Smooth muscle cell of the umbilical artery (primary cell): Measurements from ENCODE around the gene RNGTT. TPM values are rescaled to one million over a fixed set of nuclear protein-coding genes. Genes with fewer than 3 reads are reported as not detected.

Source experiments
- total RNA-seq: library from RNA; depleted of rRNA; stranded (reverse); fragments of >200 nt; gene quantifications from 2 replicates; pipeline ENCODE4 v1.2.3, GENCODE V29; 2014

The RNGTT gene
- total RNA-seq, result 30.3 and 38.0 TPM in 2 replicates

DNA sequence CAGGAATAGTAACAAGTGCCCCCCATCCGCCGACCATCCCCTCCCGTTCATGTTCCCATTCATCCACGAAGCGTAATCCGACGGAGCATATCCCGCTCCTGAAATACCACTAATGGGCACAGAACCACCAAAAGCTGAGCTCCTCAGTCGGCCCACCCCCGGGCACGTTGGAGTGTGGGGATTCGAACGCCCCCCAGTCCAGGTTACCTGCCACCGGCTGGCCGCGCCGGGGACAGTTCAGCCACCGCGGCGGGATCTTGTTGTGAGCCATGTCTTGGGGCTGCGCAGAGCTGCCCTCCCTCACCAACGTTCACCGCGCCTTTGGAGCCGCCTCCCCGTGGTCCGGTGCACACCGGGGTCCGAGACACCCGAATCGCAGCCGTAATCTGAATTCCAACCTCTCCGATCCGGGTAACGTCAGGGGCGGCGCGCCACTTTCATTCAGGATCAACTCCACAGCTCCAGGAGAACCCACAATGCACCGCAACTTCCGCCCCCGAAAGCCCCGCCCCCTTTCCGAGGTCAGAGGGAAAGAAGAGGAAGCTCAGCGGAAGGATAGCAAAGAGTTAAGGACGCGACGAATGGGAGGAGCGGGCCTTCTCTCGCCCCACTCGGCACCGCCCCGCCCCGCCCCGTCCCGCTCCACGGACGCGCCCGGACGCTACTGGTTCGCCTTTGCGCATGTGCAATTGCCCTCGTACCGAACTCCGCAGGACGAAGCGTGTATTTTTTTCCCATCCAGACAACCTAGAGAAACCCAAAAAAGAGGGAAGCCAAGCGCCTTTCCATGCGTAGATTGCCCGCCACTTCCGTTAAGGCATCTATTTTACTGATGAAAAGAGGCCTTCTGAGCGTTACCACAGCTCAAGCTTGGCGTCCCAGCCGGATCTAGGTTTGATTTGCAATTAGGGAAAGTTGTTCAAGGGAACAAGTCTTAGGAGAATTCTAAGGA lies at the start of gene RNGTT:
Gene RNGTT, minus strand, starts transcription at position 480 of the 952 bp plus-strand sequence. Its CDS starts 209 bp downstream, at position 271.

Other genes with a start within 250 kb of the RNGTT start
- gene PNRC1, start 117.1 kb upstream of the RNGTT start, total RNA-seq, result 42.1 and 43.1 TPM in 2 replicates
- under 0.01 and 0.14 TPM in 2 replicates for gene SRSF12, start 154.5 kb upstream of the RNGTT start, total RNA-seq
- 2.1 and 3.8 TPM in 2 replicates for gene PM20D2, start 182.4 kb upstream of the RNGTT start, total RNA-seq